Endometrial microvascular endothelial cells (primary cell): ENCODE data around the gene CORO7. TPM values are rescaled to one million over a fixed set of nuclear protein-coding genes. Genes with fewer than 3 reads are reported as not detected.

Experiments used
- in situ Hi-C: cut with HindIII; loops from 2 replicates; pipeline ENCODE4 v1.10.0; 2017; ENCODE audit warnings: low sequenced_read_pairs, low pct_unique_long_range_greater_than_20kb; ENCODE audit errors: inconsistent ontology term
- total RNA-seq: library from RNA; depleted of rRNA; stranded (reverse); fragments of >200 nt; gene quantifications from one replicate; pipeline ENCODE4 v1.2.3, GENCODE V29; 2015; ENCODE audit errors: inconsistent ontology term

The CORO7 gene
- total RNA-seq, 1 donor from 2014 or later, result 28.6 TPM

DNA sequence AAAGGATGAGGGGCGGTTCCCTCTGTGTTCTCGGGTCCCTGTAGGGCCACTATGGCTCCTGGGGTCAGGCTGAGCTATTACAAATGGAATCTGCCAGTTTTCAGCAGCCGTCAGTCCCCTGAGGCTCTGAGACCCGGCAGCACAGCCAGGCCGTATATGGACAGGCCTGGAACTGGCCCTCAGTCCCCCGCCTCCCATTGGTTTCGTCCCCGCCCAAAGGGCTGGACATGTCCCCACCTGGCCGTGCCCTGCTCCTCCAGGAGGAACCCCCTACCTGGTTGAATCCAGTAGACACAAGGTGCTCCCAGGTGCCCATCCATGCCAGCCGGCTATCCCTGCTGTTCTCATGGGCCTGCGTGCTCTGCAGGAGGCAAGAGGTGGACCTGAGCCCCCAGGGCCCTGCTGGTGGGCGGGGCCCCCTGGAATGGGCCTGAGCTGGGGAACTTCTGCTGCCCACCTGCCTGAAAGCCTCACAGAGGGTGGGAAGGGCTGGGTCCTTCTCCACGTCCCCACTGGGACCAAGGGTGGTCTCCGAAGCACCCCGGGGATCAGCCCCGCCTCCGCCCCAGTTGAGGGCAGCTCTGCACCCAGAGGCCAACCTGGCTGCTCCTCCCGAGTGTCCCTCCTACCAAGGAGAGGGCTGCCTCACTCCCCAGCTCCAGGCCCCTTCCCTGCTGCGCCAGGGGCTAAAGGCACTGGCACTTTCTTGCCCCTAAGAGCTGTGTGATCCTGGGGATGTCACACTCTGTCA is 27.9 kb downstream of the CORO7 start:
- in situ Hi-C loops, result no loop called here

DNA sequence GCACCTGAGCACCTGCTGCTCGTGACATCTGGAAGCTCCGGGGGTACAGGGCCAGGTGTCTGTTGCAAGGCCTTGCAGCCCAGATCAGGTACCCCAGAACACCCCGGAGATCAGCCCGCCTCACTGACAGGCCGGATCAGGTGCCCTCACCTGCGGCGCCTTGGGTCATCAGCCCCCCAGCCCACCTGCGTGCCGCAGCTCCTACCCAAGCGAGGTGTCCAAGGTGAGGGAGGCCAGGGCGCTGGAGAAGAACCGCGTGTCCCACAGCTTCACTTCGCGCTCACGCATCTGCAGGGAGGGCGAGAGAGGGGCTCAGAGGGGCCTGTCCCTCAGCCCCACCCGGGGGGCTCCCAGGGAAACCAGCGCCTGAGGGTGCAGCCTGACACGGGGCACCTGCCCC is 28.6 kb downstream of the CORO7 start:
- in situ Hi-C loops, result no loop called here

DNA sequence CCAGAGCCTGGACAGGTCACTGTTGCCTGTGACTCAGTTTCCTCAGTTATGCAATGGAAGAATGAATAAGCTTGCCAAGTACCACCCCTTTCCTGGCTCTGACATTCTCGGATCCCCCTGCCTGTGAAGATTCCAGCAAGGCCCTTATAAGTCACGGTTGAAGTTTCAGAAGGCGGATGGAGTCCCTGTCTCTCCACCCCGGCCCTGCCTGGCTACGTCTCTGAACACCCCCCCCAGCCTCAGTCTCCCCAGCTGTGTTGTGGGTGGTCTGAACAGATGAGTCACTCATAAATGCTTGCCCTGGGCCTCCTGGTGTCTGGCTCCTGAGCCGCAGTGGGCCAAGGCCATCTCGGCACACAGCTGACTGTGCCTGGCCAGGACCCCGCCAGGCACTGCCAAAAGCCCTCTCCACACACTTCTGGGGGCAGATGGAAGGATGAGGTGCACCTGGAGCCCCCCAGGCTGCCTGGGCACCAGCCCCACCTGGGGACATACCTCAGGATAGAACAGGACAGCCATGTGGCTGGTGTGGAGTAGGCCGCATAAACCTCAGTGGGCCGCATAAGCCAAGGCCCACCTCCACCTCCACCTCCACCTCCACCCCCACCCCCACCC is 29.3 kb downstream of the CORO7 start:
- in situ Hi-C loops, result no loop called here

DNA sequence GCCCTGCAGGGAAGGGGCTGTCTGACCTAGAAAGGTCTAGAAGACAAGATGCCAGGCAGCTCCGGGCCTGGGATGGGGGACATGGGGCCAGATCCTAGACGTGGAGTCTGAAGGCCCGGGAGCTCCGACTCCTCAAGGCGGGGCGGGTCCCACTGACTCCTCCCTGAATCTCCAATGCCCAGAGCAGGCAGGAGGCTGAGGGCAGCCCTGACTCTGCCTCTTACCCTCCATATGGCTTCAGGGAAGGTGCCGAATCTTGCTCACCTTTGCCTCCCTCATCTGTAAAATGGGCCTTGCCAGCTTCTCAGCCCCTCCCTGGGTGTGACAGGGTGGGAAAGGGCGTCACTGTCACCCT is 30.0 kb downstream of the CORO7 start:
- in situ Hi-C loops, result no loop called here

DNA sequence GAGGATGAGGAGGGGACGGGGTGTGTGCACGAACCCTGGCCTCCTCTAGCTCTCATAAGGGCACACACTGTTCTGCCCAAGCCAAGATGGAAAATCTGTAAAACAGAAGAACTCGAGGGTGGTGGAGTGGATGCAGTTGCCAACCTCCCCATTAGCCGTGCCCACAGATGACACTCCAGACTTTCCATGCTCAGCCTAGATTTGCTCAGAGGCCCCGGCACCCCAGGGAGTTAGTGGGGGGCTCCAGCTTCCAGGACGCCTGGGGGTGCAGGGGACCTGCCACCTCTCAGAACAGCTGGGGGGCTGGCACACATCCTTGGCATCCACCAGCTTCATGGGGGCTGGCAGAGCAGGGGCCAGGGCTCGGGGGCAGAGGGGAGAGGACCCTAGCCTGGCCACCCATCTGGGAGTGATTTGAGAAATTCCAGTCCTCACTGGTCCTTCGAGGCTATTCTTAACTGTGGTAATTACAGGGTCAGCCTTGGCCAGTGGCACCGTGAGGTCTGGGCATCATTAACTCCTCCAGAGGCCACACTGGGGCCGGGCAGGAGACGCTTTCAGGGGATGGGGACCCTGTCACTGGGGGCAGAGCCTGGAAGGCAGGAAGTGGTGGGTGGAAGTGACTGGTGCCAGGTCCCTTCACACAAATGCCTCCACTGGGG is 30.5 kb downstream of the CORO7 start:
- in situ Hi-C loops, result no loop called here

DNA sequence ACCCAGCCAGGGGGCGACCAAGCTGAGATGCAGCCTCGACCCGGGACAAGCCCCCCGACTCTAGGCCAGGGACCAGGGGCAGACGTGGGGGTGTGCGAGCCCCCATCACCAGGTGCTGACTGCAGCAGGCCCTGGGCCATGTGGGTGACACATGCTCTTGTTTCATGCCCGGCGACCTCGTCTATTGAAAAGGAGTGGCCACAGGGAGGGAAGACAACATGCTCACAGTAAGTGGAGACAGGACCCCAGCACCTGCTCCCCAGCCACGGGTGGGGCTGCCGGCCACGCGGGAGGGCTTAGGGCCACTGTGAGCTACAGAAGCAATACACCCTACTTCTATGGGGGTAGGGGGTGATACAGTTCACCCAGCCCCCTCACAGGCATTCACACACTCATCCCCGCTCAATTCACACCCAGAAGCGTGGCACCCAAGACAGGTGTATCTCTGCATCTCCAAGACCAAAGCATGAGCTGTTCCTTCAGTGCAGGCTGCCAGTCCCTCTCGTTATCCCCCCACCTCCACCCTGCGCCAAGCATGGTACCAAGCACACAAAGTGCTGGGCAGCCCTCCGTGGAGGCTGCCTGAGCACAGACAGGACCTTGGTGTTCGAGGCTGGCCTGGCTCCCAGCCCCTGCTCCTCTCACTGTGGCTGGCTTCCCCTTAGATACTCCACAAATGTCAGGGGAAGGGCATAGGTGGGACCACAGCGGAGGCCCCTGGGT is 31.2 kb downstream of the CORO7 start:
- in situ Hi-C loops, result no loop called here

DNA sequence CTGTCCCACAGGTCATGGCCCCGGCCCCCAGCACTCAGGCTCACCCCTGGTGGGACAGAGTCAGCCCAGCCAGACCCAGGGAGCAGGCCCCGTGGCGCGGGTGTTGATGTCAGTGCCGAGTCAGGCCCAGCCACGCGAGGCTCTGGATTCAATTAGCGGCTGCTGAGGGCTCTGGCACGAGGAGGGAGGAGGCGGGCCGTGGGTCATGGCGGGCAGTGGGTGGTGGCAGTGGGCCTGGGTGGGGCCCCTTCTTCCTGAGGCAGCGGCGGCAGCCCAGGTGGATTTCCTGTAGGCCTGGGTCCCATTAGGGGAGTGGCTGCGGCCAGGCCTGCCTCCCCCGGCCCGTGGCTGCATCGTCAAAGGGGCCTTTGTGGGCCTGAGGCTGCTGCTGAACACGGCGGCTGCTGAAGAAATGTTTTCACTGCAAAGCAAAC is 31.9 kb downstream of the CORO7 start:
- in situ Hi-C loops, result no loop called here

DNA sequence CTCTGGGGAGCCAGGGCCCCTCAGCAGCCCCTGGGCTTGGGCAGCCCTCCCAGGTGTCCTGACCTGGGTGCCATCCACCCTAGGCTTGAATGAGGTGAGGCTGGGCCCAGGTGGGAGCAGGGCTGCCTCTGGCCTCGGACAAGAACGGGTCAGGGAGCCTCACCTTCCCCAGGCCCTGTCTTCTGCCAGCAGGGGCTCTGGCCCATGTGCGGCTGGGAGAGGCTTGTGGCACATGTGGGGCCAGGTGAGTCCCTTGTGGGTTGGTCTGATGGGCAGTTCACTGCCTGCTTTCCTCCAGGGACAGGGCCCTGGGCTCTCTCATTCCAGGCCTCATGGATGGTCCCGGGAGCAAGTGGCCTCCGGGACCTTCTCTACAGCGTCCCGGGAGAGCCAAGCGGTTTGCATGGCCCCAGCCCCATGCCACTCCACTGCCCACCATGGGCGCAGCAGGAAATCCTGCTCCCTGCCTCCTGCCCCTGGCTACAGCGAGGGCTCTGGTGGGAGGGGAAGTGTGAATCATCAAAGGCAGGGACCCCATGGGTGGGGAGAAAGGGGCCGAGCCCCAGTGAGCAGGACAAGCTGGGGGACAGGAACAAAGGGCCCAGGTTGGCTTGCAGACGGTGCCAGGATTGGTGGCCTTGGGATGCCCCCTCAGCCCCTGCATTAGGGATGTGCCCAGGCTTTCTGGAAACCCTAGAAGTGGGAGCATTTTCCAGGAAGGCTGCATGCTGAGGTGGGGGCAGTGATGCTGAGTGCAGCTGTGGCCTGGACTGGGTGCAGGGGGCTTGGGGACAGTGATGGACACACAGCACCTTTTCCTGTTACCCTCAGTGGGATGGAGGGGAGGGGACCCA is 32.6 kb downstream of the CORO7 start:
- in situ Hi-C loops, result no loop called here

DNA sequence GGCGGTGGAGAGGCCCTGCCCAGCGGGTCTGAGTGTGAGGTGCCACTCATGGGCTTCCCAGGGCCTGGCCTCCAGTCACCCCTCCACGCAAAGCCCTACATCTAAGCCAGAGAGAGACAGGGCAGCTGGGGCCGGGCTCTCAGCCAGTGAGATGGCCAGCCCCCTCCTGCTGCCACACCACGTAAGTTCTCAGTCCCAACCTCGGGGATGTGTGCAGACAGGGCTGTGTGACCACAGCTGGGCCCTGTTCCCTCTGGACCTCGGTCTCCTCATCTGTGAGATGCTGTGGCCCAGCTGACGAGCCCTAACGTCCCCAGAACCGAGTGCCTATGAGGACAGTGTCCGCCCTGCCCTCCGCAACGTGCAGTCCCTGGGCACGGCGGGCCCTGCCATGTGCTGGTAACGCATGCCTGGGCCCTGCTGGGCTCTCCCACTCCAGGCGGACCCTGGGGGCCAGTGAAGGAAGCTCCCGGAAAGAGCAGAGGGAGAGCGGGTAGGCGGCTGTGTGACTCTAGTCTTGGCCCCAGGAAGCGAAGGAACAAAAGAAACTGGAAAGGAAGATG is 33.5 kb downstream of the CORO7 start:
- in situ Hi-C loops, result no loop called here

DNA sequence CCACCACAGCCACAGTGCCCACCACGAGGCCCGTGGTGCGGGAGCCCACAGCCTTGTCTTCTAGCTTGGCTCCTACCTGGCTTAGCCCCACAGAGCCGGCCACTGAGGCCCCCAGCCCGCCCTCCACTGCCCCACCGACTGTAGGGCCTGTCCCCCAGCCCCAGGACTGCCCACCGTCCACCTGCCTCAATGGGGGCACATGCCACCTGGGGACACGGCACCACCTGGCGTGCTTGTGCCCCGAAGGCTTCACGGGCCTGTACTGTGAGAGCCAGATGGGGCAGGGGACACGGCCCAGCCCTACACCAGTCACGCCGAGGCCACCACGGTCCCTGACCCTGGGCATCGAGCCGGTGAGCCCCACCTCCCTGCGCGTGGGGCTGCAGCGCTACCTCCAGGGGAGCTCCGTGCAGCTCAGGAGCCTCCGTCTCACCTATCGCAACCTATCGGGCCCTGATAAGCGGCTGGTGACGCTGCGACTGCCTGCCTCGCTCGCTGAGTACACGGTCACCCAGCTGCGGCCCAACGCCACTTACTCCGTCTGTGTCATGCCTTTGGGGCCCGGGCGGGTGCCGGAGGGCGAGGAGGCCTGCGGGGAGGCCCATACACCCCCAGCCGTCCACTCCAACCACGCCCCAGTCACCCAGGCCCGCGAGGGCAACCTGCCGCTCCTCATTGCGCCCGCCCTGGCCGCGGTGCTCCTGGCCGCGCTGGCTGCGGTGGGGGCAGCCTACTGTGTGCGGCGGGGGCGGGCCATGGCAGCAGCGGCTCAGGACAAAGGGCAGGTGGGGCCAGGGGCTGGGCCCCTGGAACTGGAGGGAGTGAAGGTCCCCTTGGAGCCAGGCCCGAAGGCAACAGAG is 34.2 kb downstream of the CORO7 start:
- in situ Hi-C loops, result no loop called here

DNA sequence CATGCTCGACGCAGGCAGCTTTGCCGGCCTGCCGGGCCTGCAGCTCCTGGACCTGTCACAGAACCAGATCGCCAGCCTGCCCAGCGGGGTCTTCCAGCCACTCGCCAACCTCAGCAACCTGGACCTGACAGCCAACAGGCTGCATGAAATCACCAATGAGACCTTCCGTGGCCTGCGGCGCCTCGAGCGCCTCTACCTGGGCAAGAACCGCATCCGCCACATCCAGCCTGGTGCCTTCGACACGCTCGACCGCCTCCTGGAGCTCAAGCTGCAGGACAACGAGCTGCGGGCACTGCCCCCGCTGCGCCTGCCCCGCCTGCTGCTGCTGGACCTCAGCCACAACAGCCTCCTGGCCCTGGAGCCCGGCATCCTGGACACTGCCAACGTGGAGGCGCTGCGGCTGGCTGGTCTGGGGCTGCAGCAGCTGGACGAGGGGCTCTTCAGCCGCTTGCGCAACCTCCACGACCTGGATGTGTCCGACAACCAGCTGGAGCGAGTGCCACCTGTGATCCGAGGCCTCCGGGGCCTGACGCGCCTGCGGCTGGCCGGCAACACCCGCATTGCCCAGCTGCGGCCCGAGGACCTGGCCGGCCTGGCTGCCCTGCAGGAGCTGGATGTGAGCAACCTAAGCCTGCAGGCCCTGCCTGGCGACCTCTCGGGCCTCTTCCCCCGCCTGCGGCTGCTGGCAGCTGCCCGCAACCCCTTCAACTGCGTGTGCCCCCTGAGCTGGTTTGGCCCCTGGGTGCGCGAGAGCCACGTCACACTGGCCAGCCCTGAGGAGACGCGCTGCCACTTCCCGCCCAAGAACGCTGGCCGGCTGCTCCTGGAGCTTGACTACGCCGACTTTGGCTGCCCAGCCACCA is 35.1 kb downstream of the CORO7 start:
- in situ Hi-C loops, result no loop called here

DNA sequence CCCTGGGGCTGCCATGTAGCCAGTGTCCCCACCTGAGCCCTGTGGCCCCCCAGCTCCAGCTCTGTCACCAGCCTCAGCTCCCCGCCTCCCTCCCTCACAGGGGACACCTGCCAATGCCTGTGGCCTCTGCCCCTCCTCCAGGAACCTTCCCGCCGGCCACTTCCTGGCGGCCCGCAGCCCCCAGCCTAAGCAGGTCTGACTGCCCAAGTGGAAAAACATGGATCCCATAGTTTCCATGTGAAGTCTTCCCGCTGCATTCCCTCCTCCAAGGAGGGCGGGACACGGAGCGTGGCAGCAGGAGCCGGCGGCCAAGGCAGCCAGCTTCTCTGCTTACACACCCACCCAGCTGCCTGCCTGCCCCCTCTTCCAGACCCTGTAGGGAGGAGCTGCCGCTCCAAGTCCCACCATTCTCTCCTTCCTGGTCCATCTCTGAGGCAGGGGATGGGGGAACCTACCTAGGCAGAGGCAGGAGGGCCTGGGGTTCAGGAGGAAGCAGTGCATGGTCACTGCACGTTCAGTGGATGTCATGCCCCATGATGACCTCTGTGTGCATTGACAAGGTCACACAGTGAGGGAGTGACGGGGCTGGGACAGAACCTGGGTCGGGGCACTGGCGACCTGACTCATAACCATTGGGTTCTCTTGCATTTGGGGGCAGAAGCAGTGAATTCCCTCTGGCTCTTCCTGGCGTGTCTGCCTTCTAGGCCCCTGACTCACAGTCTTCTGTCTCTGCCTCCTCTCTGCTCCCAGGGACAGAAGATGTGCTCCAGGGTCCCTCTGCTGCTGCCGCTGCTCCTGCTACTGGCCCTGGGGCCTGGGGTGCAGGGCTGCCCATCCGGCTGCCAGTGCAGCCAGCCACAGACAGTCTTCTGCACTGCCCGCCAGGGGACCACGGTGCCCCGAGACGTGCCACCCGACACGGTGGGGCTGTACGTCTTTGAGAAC is 36.0 kb downstream of the CORO7 start:
- in situ Hi-C loops, result no loop called here

DNA sequence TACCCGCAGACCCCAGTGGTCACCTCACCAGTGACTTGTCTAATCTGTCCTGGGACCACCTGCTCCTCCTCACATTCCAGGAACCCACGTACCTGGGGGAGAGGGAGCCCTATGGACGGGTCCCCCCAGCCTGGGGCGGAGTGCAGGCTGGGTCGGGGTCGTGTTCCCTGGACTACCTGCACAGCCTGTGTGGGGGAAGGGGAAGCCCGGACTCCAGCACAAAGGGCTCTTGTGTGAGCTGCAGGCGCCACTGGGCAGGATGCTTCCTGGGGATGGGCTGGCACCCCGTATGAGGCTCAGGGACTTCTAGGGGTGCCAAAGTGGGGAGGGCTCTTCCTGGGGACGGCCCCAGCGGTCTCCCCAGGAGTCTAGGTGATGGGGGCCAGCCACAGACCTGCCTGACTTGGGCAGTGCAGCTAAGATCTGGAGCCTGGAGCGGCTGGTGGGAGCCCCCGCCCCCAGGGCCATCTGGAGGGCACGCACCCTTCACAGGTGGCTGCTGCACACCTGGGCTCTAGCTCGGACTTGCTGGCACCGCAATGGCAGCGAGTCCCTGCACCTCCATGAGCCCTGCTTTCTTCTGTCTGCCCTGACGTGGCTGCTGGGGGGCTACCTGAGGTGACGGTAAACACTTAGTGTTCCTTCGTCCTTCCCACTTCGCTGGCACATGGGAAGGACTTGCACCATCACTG is 37.3 kb downstream of the CORO7 start:
- in situ Hi-C loops, result no loop called here

DNA sequence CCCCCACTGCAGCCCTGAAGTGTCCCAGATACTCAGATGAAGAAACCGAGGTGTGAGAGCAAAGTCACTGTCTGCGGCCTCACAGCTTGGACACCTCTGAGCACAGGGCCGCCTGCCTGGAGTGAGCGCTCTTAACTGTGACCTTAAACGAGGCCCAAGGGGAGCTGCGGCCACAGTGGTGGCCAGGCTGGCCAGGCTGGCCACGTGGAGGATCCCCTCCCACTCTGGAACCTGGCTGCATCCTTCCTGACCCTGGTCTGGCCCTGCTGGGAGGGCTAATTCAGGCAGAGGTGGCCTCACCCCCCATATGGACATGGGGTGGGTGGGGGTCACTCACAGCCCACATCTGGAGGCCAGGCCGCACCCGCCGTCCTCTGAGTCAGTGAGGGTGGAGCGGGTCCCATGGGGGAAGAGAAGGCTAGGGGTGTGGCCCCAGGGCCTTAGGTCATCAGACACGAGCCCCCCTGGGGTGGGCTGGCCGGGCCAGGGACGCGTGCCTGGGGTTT is 38.2 kb downstream of the CORO7 start:
- in situ Hi-C loops, result no loop called here

DNA sequence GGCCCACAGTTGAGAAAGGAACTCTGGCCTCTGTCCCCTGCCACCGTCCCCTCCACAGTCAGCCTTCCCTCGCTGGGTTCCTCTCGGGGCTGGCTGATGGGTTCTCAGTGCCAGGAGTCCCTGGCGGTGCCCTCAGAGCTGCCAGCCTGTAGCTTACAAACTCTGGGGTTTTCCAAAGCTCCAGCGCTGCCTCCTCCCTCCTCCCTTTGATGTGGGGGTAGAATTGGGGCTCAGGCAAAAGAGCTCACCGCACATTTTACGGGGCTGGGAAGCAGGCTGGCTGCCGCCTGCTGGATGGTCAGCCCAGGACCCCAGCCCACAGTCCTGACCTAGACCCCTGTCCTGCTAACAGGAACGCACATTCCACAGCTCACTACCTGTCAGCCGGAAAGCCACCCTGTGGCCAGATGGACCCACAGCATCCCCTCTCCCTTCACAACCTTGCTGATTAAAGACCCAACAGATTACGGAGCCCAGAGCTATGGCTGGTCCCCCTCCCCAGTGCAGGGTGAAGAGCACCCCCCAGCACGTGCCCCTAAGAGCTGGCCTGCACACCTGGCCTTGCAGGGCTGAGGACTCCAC is 38.7 kb downstream of the CORO7 start:
- in situ Hi-C loops, result no loop called here
